ENCODE data around the gene SEC24B. TPM values are rescaled to one million over a fixed set of nuclear protein-coding genes. Genes with fewer than 3 reads are reported as not detected.

Gene SEC24B
- total RNA-seq, 6 donors from 2014 or later, result 17.4 to 38.8 (median 29.2) TPM

- WGBS, 2 donors, result 81 to 85% methylated on average over 3 of the region's 3 CpGs
- H3K27ac ChIP-seq, result no peak overlapping the region
Measured at GRCh38 chr4:109494563-109494962, 60.9 kb downstream of the SEC24B start.

GRCh38 chr4:109495514-109495913 is 61.9 kb downstream of the SEC24B start:
- H3K27ac ChIP-seq, result no peak overlapping the region
- TF ChIP-seq POLR2AphosphoS5 (IDR thresholded peaks at IDR 0.05), result no peak
- no peak for TF ChIP-seq CTCF (IDR thresholded peaks at IDR 0.05)
- TF ChIP-seq EP300 (IDR thresholded peaks at IDR 0.05), result no peak
- no peak for TF ChIP-seq POLR2A (IDR thresholded peaks at IDR 0.05)
- no peaks in the 10 kb centered on the region for H3K4me1 ChIP-seq
- H3K9me3 ChIP-seq, result no peaks in the 10 kb centered on the region
- DNase-seq (no peak), ATAC-seq (ENCODE audit: low FRiP score in 2 of 2) (no peak)
- H3K4me3 ChIP-seq, result no peak overlapping the region
- H3K36me3 ChIP-seq, result peaks cover 12 to 78% (median 35%) of the 10 kb centered on the region in 4 donors
- no peaks in the 10 kb centered on the region for H3K27me3 ChIP-seq
- WGBS, 2 donors, result 93 to 97% methylated on average over 7 of the region's 7 CpGs

More at GRCh38 chr4:109494563-109494962, 60.9 kb downstream of the SEC24B start:
- no peak for DNase-seq
- no peak overlapping the region for H3K4me3 ChIP-seq
- no peak for ATAC-seq (ENCODE audit: low FRiP score in 2 of 2)
- H3K9me3 ChIP-seq, result no peaks in the 10 kb centered on the region
- H3K4me1 ChIP-seq, result no peaks in the 10 kb centered on the region
- H3K36me3 ChIP-seq, result peaks cover 12 to 68% (median 32%) of the 10 kb centered on the region in 4 donors
- no peaks in the 10 kb centered on the region for H3K27me3 ChIP-seq
- TF ChIP-seq CTCF (IDR thresholded peaks at IDR 0.05) (no peak), POLR2A (IDR thresholded peaks at IDR 0.05) (no peak), POLR2AphosphoS5 (IDR thresholded peaks at IDR 0.05) (no peak), EP300 (IDR thresholded peaks at IDR 0.05) (no peak)

GRCh38 chr4:109496875-109497274 is 63.3 kb downstream of the SEC24B start:
- H3K27ac ChIP-seq, result no peak overlapping the region
- H3K27me3 ChIP-seq, result no peaks in the 10 kb centered on the region
- WGBS, 2 donors, result 86 to 93% methylated on average over 2 of the region's 2 CpGs
- no peak overlapping the region for H3K4me3 ChIP-seq
- H3K9me3 ChIP-seq, result no peaks in the 10 kb centered on the region
- TF ChIP-seq POLR2A (IDR thresholded peaks at IDR 0.05), result no peak
- no peak for TF ChIP-seq CTCF (IDR thresholded peaks at IDR 0.05)
- TF ChIP-seq POLR2AphosphoS5 (IDR thresholded peaks at IDR 0.05), result no peak
- no peak for TF ChIP-seq EP300 (IDR thresholded peaks at IDR 0.05)
- DNase-seq (no peak), ATAC-seq (ENCODE audit: low FRiP score in 2 of 2) (no peak)
- H3K4me1 ChIP-seq, result no peaks in the 10 kb centered on the region
- H3K36me3 ChIP-seq, result peaks cover 16 to 86% (median 42%) of the 10 kb centered on the region in 4 donors

GRCh38 chr4:109497511-109497910 is 63.9 kb downstream of the SEC24B start:
- TF ChIP-seq EP300 (IDR thresholded peaks at IDR 0.05) (no peak), CTCF (IDR thresholded peaks at IDR 0.05) (no peak), POLR2AphosphoS5 (IDR thresholded peaks at IDR 0.05) (no peak), POLR2A (IDR thresholded peaks at IDR 0.05) (no peak)
- Histone ChIP-seq H3K9me3 (no peaks in the 10 kb centered on the region), H3K27me3 (no peaks in the 10 kb centered on the region), H3K4me1 (no peaks in the 10 kb centered on the region), H3K4me3 (no peak overlapping the region), H3K36me3 (peaks cover 16 to 89% (median 45%) of the 10 kb centered on the region in 4 donors), H3K27ac (no peak overlapping the region)
- no peak for ATAC-seq (ENCODE audit: low FRiP score in 2 of 2)
- no peak for DNase-seq

GRCh38 chr4:109499513-109499912 is 65.9 kb downstream of the SEC24B start:
- H3K27ac ChIP-seq, result no peak overlapping the region
- DNase-seq (no peak), ATAC-seq (ENCODE audit: low FRiP score in 2 of 2) (no peak)
- H3K27me3 ChIP-seq, result no peaks in the 10 kb centered on the region
- no peaks in the 10 kb centered on the region for H3K9me3 ChIP-seq
- H3K4me3 ChIP-seq, result no peak overlapping the region
- TF ChIP-seq POLR2AphosphoS5 (IDR thresholded peaks at IDR 0.05) (no peak), POLR2A (IDR thresholded peaks at IDR 0.05) (no peak), EP300 (IDR thresholded peaks at IDR 0.05) (no peak), CTCF (IDR thresholded peaks at IDR 0.05) (no peak)
- WGBS, 2 donors, result 84 to 92% methylated on average over 2 of the region's 2 CpGs
- H3K4me1 ChIP-seq, result no peaks in the 10 kb centered on the region
- peaks cover 16 to 84% (median 43%) of the 10 kb centered on the region in 4 donors for H3K36me3 ChIP-seq
